DOHH2 (cell line): ENCODE results near the gene TMEM200A.

Experiments
- H3F3A ChIP-seq: fragments of 200-600 bp; sonication (generic), shearing (Covaris generic); 2 replicates; pipeline ENCODE4 v1.6.0; 2016; ENCODE audit warnings: antibody characterized with exemption, mild to moderate bottlenecking; ENCODE audit not compliant: control insufficient read depth, insufficient read depth
- H3K27ac ChIP-seq: fragments of 200-600 bp; sonication (generic); 2 replicates; pipeline ENCODE4 v1.5.1; 2014; ENCODE audit warnings: low read depth, mild to moderate bottlenecking, low read length, moderate library complexity
- H3K27me3 ChIP-seq: fragments of 200-600 bp; sonication (generic); 2 replicates; pipeline ENCODE4 v1.6.1; 2014; ENCODE audit warnings: mild to moderate bottlenecking, low read length, mixed read lengths; ENCODE audit not compliant: control insufficient read depth
- H3K36me3 ChIP-seq: fragments of 200-600 bp; sonication (generic); 2 replicates; pipeline ENCODE4 v1.6.1; 2014; ENCODE audit warnings: mild to moderate bottlenecking, low read length, moderate library complexity, mixed read lengths; ENCODE audit not compliant: control insufficient read depth
- H3K4me1 ChIP-seq: fragments of 200-600 bp; sonication (generic); 2 replicates; pipeline ENCODE4 v1.6.1; 2014; ENCODE audit warnings: mild to moderate bottlenecking, low read length, mixed read lengths; ENCODE audit not compliant: control insufficient read depth
- H3K4me2 ChIP-seq: fragments of 200-600 bp; sonication (generic); 2 replicates; pipeline ENCODE4 v1.6.0; 2014; ENCODE audit warnings: mild to moderate bottlenecking, low read length, moderate library complexity
- H3K4me3 ChIP-seq: fragments of 200-600 bp; sonication (generic); 2 replicates; pipeline ENCODE4 v1.5.1; 2014; ENCODE audit warnings: mild to moderate bottlenecking, low read length, mixed read lengths
- H3K79me2 ChIP-seq: fragments of 200-600 bp; sonication (generic); 2 replicates; pipeline ENCODE4 v1.6.1; 2014; ENCODE audit warnings: mild to moderate bottlenecking, low read length, mixed read lengths; ENCODE audit not compliant: control insufficient read depth
- H3K9me2 ChIP-seq: fragments of 200-600 bp; sonication (generic); replicated peaks from 2 replicates; pipeline ENCODE4 v1.6.1; 2014; ENCODE audit warnings: mild to moderate bottlenecking, low read length, mixed read lengths; ENCODE audit not compliant: control insufficient read depth
- H3K9me3 ChIP-seq: fragments of 200-600 bp; sonication (generic); 2 replicates; pipeline ENCODE4 v1.6.1; 2014; ENCODE audit warnings: antibody characterized with exemption, low read length, mixed read lengths; ENCODE audit not compliant: control insufficient read depth, insufficient read depth
- H4K20me1 ChIP-seq: fragments of 200-600 bp; sonication (generic); 2 replicates; pipeline ENCODE4 v1.6.0; 2014; ENCODE audit warnings: low read depth, mild to moderate bottlenecking, antibody characterized with exemption, low read length, moderate library complexity; ENCODE audit not compliant: control insufficient read depth, insufficient read depth
- EZH2phosphoT487 ChIP-seq: fragments of 200-600 bp; sonication (generic); IDR thresholded peaks from 2 replicates; pipeline ENCODE4 v1.6.1; 2017; ENCODE audit warnings: borderline replicate concordance, mild to moderate bottlenecking, antibody characterized with exemption, low read length, moderate library complexity, mixed read lengths
- TF ChIP-seq, protein P1 (sequence below): fragments of 200-600 bp; sonication (generic); IDR thresholded peaks from one replicate; pipeline ENCODE4 v1.5.1; 2014; ENCODE audit warnings: antibody characterized with exemption, mild to moderate bottlenecking, low read depth, low read length; ENCODE audit not compliant: poor library complexity, severe bottlenecking

The TMEM200A gene

DNA sequence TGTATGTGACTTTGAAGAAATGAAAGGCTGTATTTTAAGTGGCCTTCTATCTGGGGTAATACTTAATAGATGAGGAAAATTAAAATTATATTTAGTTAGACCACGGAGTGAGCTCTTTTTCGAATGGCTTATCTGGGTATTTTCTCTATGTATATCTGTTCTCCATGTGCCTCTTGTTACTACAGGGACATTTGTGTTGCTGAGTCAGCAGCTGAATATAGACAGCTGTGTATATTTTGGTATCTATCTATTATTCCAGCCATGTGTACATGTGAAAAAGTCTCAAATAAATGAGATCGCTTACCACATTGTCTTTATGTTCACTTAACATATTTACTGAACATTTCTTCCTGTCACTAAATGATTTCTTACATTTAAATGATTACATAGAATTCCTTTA lies 57.2 kb downstream of the TMEM200A start:
- Histone ChIP-seq H3K27ac (no peak overlapping the region), H3K79me2 (no peaks in the 10 kb centered on the region), H3K27me3 (no peaks in the 10 kb centered on the region), H3K4me2 (no peak overlapping the region), H3K36me3 (no peaks in the 10 kb centered on the region), H4K20me1 (no peaks in the 10 kb centered on the region), H3K9me2 (no peaks in the 10 kb centered on the region), H3K9me3 (no peaks in the 10 kb centered on the region), H3F3A (no peaks in the 10 kb centered on the region), H3K4me3 (no peak overlapping the region), H3K4me1 (no peaks in the 10 kb centered on the region)
- TF ChIP-seq, protein P1, sequence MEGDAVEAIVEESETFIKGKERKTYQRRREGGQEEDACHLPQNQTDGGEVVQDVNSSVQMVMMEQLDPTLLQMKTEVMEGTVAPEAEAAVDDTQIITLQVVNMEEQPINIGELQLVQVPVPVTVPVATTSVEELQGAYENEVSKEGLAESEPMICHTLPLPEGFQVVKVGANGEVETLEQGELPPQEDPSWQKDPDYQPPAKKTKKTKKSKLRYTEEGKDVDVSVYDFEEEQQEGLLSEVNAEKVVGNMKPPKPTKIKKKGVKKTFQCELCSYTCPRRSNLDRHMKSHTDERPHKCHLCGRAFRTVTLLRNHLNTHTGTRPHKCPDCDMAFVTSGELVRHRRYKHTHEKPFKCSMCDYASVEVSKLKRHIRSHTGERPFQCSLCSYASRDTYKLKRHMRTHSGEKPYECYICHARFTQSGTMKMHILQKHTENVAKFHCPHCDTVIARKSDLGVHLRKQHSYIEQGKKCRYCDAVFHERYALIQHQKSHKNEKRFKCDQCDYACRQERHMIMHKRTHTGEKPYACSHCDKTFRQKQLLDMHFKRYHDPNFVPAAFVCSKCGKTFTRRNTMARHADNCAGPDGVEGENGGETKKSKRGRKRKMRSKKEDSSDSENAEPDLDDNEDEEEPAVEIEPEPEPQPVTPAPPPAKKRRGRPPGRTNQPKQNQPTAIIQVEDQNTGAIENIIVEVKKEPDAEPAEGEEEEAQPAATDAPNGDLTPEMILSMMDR: no peak
- no peak for TF ChIP-seq EZH2phosphoT487

DNA sequence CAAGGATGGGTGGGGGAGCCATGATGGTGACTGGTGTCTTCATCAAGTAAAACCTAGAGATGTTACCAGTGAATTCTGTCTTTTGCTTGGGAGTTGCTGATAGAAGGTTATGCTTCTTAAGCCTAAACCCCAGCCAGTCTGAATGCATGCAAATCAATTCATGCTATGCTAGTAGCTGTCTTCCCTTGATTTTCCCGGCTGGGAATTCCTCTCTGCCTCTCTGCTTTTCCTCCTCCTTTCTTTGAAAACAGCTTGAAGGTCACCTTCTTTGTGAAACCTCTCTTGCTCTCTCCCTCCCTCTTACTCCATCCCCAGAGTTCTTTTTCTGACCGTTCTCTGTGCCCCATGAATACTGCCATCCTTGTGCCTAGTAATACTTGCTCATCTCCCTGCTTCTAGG lies 58.9 kb downstream of the TMEM200A start:
- H3K27ac ChIP-seq: no peak overlapping the region
- TF ChIP-seq, protein P1: no peak
- TF ChIP-seq EZH2phosphoT487: no peak
- H3K79me2 ChIP-seq: no peaks in the 10 kb centered on the region
- no peaks in the 10 kb centered on the region for H3K9me3 ChIP-seq
- no peaks in the 10 kb centered on the region for H4K20me1 ChIP-seq
- no peak overlapping the region for H3K4me3 ChIP-seq
- no peaks in the 10 kb centered on the region for H3K27me3 ChIP-seq
- no peaks in the 10 kb centered on the region for H3K9me2 ChIP-seq
- H3K4me2 ChIP-seq: no peak overlapping the region
- H3F3A ChIP-seq: no peaks in the 10 kb centered on the region
- no peaks in the 10 kb centered on the region for H3K4me1 ChIP-seq
- no peaks in the 10 kb centered on the region for H3K36me3 ChIP-seq

DNA sequence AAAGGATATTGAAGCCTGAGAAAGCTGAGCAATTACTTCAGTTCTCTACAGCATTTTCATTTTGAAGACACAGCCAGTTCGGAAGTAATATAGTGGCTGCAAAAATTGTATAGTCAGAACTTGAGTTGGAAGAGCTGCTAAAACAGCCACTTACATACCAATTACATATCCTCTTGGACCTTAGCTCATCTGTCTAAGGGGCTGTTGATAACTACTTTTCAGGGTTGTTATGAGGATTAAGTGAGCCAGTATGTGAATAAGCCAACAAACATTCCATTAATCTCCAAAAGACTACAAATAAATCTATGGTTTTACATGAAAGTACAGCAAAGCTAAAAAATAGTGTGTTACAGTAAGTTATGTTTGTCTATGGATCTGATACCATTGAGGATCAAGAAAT lies 59.7 kb downstream of the TMEM200A start:
- Histone ChIP-seq H3K27ac (no peak overlapping the region), H3K36me3 (no peaks in the 10 kb centered on the region), H3K9me3 (no peaks in the 10 kb centered on the region), H3K9me2 (no peaks in the 10 kb centered on the region), H3K27me3 (no peaks in the 10 kb centered on the region), H3K79me2 (no peaks in the 10 kb centered on the region), H3K4me3 (no peak overlapping the region), H3K4me2 (no peak overlapping the region), H3K4me1 (no peaks in the 10 kb centered on the region), H3F3A (no peaks in the 10 kb centered on the region), H4K20me1 (no peaks in the 10 kb centered on the region)
- TF ChIP-seq, protein P1: no peak
- TF ChIP-seq EZH2phosphoT487: no peak
